C4-2B (cell line): ENCODE results near the gene TMPRSS11E.
"Not testable (repeated sequence)": the region's sequence is repeated elsewhere in the genome, so short reads cannot be mapped to it uniquely, and the experiment has no call there.

ENCODE experiments used
- H3K27ac ChIP-seq: fragments of 450-650 bp; 2 replicates; pipeline ENCODE4 v1.5.1; 2017
- CTCF ChIP-seq: fragments of 450-650 bp; conservative IDR thresholded peaks from 2 replicates; pipeline ENCODE4 v1.5.1; 2017; ENCODE audit warnings: mild to moderate bottlenecking
- ZFX ChIP-seq: fragments of 450-650 bp; IDR thresholded peaks from 2 replicates; pipeline ENCODE4 v1.6.1; 2017

TMPRSS11E gene

DNA sequence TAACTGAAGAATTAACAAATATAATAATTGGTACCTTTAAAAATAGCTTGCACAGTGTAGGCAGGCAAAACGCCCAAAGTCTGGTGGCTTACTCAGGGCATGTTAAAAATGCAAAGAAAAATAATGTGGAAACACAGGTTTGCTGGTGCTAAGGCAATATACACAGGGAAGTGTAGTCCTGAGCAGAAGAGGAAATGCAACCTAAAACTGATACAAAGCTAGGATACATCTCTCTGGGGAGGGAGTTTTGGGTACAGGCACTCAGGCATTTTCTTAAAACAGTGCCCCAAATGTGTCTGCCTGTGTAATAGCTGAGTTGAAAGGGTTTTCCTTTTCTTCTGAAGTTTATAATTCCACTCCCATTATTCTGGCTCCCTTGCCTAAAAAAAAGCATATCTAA, 47.4 kb downstream of the TMPRSS11E start:
- no peak overlapping the region for H3K27ac ChIP-seq
- no peak for TF ChIP-seq CTCF
- no peak for TF ChIP-seq ZFX

DNA sequence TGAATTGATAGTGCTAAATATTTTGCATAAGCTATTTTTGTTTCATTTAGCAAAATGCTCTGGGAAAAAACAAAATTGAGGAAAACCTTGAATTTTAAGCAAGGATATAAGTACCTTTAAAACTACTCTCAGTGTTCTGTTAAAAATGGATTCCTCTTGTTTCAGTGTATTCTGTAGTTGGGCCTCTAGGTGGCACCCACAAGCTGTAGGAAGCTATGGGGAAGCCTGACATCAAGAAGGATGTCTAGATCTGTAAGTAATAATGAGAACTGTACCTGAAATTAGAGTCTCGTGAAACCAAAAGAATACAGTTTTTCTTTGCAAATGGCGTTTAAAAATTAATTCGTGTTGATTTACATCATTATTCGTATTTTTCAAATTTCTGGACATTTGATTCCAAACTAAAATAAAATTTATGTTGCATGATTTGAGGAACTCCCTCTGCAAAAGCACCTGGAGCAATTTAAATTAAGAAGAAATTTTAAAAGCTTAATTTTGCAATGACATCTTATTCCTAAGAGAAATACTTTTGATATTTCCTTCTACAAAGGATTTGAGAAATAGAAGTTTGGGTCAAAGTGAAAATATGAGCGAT, 51.2 kb downstream of the TMPRSS11E start:
- no peak for TF ChIP-seq ZFX
- TF ChIP-seq CTCF = peak; percentile 88
- no peak overlapping the region for H3K27ac ChIP-seq

DNA sequence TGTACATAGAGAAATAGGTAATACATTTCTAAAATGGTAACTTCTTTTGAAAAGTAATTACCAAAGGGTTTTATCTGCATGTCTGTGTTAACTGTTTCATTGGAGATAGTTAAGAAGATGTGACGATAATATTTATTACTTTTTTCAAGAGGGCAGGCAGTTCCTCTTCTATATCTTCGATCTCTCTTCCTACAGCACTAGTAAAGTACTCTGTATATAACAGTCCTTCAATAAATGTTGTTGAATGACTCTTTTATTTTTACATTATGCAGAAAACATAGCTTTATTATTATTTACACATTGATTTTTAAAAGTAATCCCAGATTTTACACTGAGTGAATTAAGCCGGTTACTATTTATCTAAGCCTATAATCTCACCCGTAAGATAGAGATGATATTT, 51.8 kb downstream of the TMPRSS11E start:
- H3K27ac ChIP-seq = no peak overlapping the region
- no peak for TF ChIP-seq ZFX
- TF ChIP-seq CTCF = no peak

DNA sequence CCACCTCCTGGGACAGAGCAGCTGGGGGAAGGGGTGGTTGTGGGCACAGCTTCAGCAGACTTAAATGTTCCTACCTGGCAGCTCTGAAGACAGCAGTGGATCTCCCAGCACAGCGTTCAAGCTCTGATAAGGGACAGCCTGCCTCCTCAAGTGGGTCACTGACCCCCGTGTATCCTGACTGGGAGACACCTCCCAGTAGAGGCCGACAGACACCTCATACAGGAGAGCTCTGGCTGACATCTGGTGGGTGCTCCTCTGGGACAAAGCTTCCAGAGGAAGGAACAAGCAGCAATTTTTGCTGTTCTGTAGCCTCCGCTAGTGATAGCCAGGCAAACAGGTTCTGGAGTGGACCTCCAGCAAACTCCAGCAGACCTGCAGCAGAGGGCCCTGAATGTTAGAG, 56.2 kb downstream of the TMPRSS11E start:
- H3K27ac ChIP-seq = not testable (repeated sequence)

DNA sequence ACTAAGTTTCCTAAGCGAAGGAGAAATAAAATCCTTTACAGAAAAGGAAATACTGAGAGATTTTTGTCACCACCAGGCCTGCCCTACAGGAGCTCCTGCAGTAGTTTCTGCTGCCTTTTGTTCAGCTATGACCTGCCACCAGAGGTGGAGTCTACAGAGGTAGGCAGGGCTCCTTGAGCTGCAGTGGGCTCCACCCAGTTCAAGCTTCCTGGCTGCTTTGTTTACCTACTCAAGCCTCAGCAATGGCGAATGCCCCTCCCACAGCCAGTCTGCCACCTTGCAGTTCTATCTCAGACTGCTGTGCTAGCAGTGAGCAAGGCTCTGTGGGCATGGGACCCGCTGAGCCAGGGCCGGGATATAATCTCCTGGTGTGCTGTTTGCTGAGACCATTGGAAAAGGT, 57.6 kb downstream of the TMPRSS11E start:
- H3K27ac ChIP-seq = not testable (repeated sequence)

DNA sequence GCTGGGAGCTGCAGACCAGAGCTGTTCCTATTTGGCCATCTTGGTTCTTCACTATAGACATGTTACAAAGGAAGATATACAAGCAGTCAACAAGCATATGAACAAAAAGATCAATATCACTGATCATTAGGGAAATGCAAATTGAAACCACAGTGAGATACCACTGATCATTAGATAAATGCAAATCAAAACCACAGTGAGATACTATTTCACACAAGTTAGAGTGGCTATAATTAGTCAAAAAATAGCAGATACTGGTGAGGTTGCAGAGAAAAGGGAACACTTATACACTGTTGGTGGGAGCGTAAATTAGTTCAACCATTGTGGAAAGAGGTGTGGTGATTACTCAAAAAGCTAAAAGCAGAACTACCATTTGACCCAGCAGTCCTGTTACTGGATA, 58.2 kb downstream of the TMPRSS11E start:
- H3K27ac ChIP-seq = not testable (repeated sequence)

DNA sequence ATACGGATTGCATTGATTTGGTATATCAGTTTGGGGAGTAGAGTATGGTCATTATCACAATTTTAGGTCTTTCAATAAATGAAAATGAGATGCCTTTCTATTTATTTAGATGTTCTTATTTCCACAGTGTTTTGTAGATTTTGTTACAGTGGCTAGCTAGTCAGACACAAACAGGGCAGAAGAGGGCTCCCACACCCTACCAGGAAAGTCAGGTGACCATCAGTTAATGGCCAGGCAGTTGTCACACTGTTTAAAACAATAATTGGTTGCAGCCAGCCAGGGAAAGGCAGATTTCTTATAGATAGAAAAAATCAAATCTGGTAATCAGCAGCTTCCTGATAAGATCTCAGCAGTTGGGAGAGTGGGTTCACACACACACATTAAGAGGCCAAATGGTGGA, 71.6 kb downstream of the TMPRSS11E start:
- TF ChIP-seq CTCF (no peak), ZFX (no peak)
- no peak overlapping the region for H3K27ac ChIP-seq

DNA sequence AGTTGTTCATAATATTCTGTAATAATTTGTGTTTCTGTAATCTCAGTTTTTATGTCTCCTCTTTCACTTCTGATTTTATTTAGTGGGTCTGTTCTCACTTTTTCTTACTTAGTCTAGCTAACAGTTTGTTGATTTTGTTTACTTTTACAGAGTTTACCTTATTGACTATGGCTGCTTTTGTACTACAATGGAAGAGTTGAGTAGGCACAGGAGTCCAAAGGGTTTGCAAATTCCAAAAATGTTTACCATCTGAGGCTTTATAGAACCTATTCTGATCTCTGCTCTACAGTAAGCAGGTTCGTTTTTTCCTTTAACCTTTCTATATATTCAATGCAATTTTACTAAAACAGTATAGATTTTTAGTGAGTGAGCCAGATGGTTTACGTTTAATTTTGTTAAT, 73.7 kb downstream of the TMPRSS11E start:
- TF ChIP-seq ZFX (no peak), CTCF (no peak)
- no peak overlapping the region for H3K27ac ChIP-seq

DNA sequence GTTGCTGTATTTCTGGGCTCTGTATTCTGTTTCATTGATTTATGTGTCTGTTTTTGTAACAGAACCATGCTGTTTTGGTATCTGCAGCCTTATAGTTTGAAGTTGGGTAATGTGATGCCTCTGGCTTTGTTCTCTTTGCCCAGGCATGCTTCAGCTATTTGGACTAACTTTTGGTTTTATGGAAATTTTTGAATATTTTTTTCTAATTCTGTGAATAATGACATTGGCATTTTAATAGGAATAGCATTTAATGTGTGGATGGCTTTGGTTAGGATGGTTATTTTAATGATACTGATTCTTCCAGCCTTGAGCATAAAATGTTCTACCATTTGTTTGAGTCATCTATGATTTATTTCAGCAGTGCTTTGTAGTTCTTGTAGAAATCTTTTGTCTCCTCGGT, 75.0 kb downstream of the TMPRSS11E start:
- H3K27ac ChIP-seq = not testable (repeated sequence)

DNA sequence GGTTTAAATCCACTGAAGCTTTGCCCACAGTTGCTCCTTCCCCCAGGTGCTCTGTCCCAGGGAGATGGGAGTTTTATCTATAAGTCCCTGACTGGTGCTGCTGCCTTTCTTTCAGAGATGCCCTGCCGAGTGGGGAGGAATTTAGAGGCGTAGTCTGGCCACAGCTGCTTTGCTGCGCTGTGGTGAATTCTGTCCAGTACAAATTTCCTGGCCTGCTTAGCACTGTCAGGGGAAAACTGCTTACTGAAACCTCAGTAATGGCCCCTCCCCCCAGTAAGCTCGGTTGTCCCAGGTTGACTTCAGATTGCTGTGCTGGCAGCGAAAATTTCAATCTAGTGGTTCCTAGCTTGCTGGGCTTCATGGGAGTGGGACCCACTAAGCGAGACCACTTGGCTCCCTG, 88.7 kb downstream of the TMPRSS11E start:
- TF ChIP-seq ZFX = no peak
- no peak for TF ChIP-seq CTCF
- no peak overlapping the region for H3K27ac ChIP-seq
